H9 (cell line): ENCODE measurements around the gene SSBP1. TPM values are rescaled to one million over a fixed set of nuclear protein-coding genes. Genes with fewer than 3 reads are reported as not detected.

Experiments used
- DNase-seq: peaks from one replicate; pipeline ENCODE4 v3.0.0-alpha.2; 2017
- H2AFZ ChIP-seq: one replicate; pipeline ENCODE4 v1.6.1; 2013; ENCODE audit warnings: mild to moderate bottlenecking, low read length, control low read depth, moderate library complexity
- H2AK5ac ChIP-seq: 2 replicates; pipeline ENCODE4 v1.6.1; 2013; ENCODE audit warnings: low read length, control low read depth, mixed read lengths; ENCODE audit not compliant: insufficient read length
- H2BK120ac ChIP-seq: one replicate; pipeline ENCODE4 v1.6.1; 2013; ENCODE audit warnings: low read depth, mild to moderate bottlenecking, low read length, control low read depth, inconsistent platforms; ENCODE audit not compliant: poor library complexity, severe bottlenecking
- H2BK12ac ChIP-seq: 2 replicates; pipeline ENCODE4 v1.6.1; 2013; ENCODE audit warnings: low read length, control low read depth, mixed read lengths, low read depth; ENCODE audit not compliant: insufficient read length
- H2BK15ac ChIP-seq: 2 replicates; pipeline ENCODE4 v1.6.1; 2013; ENCODE audit warnings: low read depth, low read length, control low read depth
- H2BK20ac ChIP-seq: one replicate; pipeline ENCODE4 v1.6.1; 2013; ENCODE audit warnings: low read depth, mild to moderate bottlenecking, low read length, control low read depth, inconsistent platforms; ENCODE audit not compliant: poor library complexity, severe bottlenecking
- H2BK5ac ChIP-seq: 2 replicates; pipeline ENCODE4 v1.6.1; 2013; ENCODE audit warnings: low read length, control low read depth, mixed read lengths; ENCODE audit not compliant: insufficient read length
- H3K14ac ChIP-seq: 2 replicates; pipeline ENCODE4 v1.6.1; 2013; ENCODE audit warnings: low read length, control low read depth; ENCODE audit not compliant: insufficient read depth
- H3K18ac ChIP-seq: 2 replicates; pipeline ENCODE4 v1.6.1; 2013; ENCODE audit warnings: low read depth, mild to moderate bottlenecking, mixed read lengths, low read length, control low read depth; ENCODE audit not compliant: insufficient read length
- H3K23ac ChIP-seq: 2 replicates; pipeline ENCODE4 v1.6.1; 2013; ENCODE audit warnings: low read length, control low read depth, mixed read lengths, low read depth; ENCODE audit not compliant: insufficient read length
- H3K23me2 ChIP-seq: 2 replicates; pipeline ENCODE4 v1.6.1; 2013; ENCODE audit warnings: low read depth, mild to moderate bottlenecking, mixed read lengths, low read length, control low read depth; ENCODE audit not compliant: insufficient read length, poor library complexity, severe bottlenecking
- H3K27ac ChIP-seq: 2 replicates; pipeline ENCODE4 v1.5.1; 2013; ENCODE audit warnings: low read length, control low read depth, mixed read lengths, low read depth; ENCODE audit not compliant: insufficient read length
- H3K27me3 ChIP-seq: 2 replicates; pipeline ENCODE4 v1.6.1; 2013; ENCODE audit warnings: low read length, control low read depth, inconsistent platforms; ENCODE audit not compliant: insufficient read depth
- H3K4ac ChIP-seq: 2 replicates; pipeline ENCODE4 v1.6.1; 2013; ENCODE audit warnings: low read depth, mild to moderate bottlenecking, control low read depth, inconsistent platforms, low read length, moderate library complexity
- H3K4me1 ChIP-seq: 2 replicates; pipeline ENCODE4 v1.6.1; 2013; ENCODE audit warnings: low read length, control low read depth, inconsistent platforms; ENCODE audit not compliant: insufficient read depth
- H3K4me2 ChIP-seq: 2 replicates; pipeline ENCODE4 v1.6.1; 2013; ENCODE audit warnings: low read length, control low read depth, mixed read lengths; ENCODE audit not compliant: insufficient read length, insufficient read depth
- H3K56ac ChIP-seq: 2 replicates; pipeline ENCODE4 v1.6.1; 2013; ENCODE audit warnings: low read depth, mild to moderate bottlenecking, mixed read lengths, low read length, control low read depth; ENCODE audit not compliant: insufficient read length
- H3K79me1 ChIP-seq: 2 replicates; pipeline ENCODE4 v1.6.1; 2013; ENCODE audit warnings: low read depth, mild to moderate bottlenecking, moderate library complexity, low read length, control low read depth, inconsistent platforms; ENCODE audit not compliant: insufficient read depth, poor library complexity, severe bottlenecking
- H3K79me2 ChIP-seq: 2 replicates; pipeline ENCODE4 v1.6.1; 2013; ENCODE audit warnings: low read length, control low read depth, inconsistent platforms; ENCODE audit not compliant: insufficient read depth
- H3K9ac ChIP-seq: 2 replicates; pipeline ENCODE4 v1.6.1; 2013; ENCODE audit warnings: low read length, control low read depth, mixed read lengths; ENCODE audit not compliant: insufficient read length; ENCODE audit errors: extremely low read depth
- H3K9me3 ChIP-seq: one replicate; pipeline ENCODE4 v1.6.1; 2013; ENCODE audit warnings: low read depth, low read length, inconsistent platforms; ENCODE audit not compliant: control insufficient read depth
- H3T11ph ChIP-seq: one replicate; pipeline ENCODE4 v1.6.1; 2013; ENCODE audit warnings: mild to moderate bottlenecking, low read length, control low read depth, inconsistent platforms
- H4K20me1 ChIP-seq: one replicate; pipeline ENCODE4 v1.6.1; 2013; ENCODE audit not compliant: control insufficient read depth, insufficient read length, insufficient read depth
- H4K5ac ChIP-seq: 2 replicates; pipeline ENCODE4 v1.6.1; 2013; ENCODE audit warnings: low read depth, mild to moderate bottlenecking, mixed read lengths, low read length, control low read depth; ENCODE audit not compliant: insufficient read length
- H4K8ac ChIP-seq: replicated peaks from 2 replicates; pipeline ENCODE4 v1.6.1; 2013; ENCODE audit warnings: low read length, control low read depth, mixed read lengths, low read depth; ENCODE audit not compliant: insufficient read length
- H4K91ac ChIP-seq: 2 replicates; pipeline ENCODE4 v1.6.1; 2013; ENCODE audit warnings: low read depth, mild to moderate bottlenecking, moderate library complexity, mixed read lengths, low read length, control low read depth; ENCODE audit not compliant: insufficient read length
- H3K27ac Mint-ChIP-seq, 3 experiments: 2 replicates in 2 of 3; 3 replicates in 1 of 3; pipeline ENCODE4 v1.8.0; 2020 to 2021; ENCODE audit warnings: mixed read lengths in 3 of 3, mild to moderate bottlenecking in 1 of 3, moderate library complexity in 1 of 3
- H3K27me3 Mint-ChIP-seq: 2 replicates; pipeline ENCODE4 v1.8.0; 2021; ENCODE audit warnings: low read depth, mild to moderate bottlenecking, moderate library complexity, mixed read lengths
- H3K36me3 Mint-ChIP-seq, 3 experiments: 2 replicates in 2 of 3; 3 replicates in 1 of 3; pipeline ENCODE4 v1.8.0; 2020 to 2021; ENCODE audit warnings: low read depth in 3 of 3, mixed read lengths in 3 of 3; ENCODE audit not compliant: insufficient read depth in 1 of 3
- H3K4me1 Mint-ChIP-seq, 2 experiments: 2 replicates each; pipeline ENCODE4 v1.8.0; 2020; ENCODE audit warnings: mixed read lengths in 2 of 2
- H3K4me3 Mint-ChIP-seq, 2 experiments: 2 replicates in 1 of 2; 3 replicates in 1 of 2; pipeline ENCODE4 v1.8.0; 2020 to 2021; ENCODE audit warnings: mild to moderate bottlenecking in 2 of 2, mixed read lengths in 2 of 2, moderate library complexity in 1 of 2
- H3K9me3 Mint-ChIP-seq, 2 experiments: 2 replicates in 1 of 2; 3 replicates in 1 of 2; pipeline ENCODE4 v1.8.0; 2020; ENCODE audit warnings: mild to moderate bottlenecking in 2 of 2, mixed read lengths in 2 of 2, moderate library complexity in 1 of 2
- WGBS: extraction: QIAGEN DNeasy Blood & Tissue Kit; methylation state at CpG from one replicate; pipeline ENCODE4 v1.1.7; 2013; ENCODE audit warnings: missing lambda C conversion rate, low lambda C conversion rate, mixed read lengths; ENCODE audit not compliant: insufficient read length; ENCODE audit errors: extremely low coverage; 5-methylcytosine and 5-hydroxymethylcytosine counted together
- total RNA-seq: library from RNA; stranded (reverse); gene quantifications from 2 replicates; pipeline ENCODE4 v1.2.1, GENCODE V29; 2021
- TF ChIP-seq, protein P1 (sequence below): fragments of 200-600 bp; sonication (generic); conservative IDR thresholded peaks from 3 replicates; pipeline ENCODE4 v1.8.0; 2021; ENCODE audit warnings: antibody characterized with exemption, mild to moderate bottlenecking

Gene SSBP1
- total RNA-seq, 1 experiment from 2014 or later: 266 TPM

DNA sequence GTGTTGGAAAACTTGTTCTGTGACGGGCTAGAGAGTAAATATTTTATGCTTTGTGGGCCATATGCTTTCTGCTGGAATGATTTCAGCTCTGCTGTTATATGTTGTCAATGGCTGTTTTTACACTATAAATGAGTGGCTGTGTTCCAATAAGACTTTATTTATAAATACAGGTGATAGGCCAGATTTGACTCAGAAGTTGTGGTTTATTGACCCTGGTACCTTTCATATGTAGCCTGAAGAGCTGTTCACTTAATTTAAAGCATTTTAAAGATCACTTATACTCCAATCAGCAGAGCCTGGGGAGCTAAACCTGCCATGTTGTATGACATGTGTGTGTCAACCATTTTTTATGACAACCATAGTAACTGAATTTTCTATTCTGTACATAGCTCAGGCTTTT is 9.1 kb upstream of the SSBP1 start:
- no peak overlapping the region for H3K14ac ChIP-seq
- H2AK5ac ChIP-seq: no peak overlapping the region
- no peaks in the 10 kb centered on the region for H4K20me1 ChIP-seq
- no peaks in the 10 kb centered on the region; the same call in 1 of the 2 replicates for H3K4me1 ChIP-seq
- H3K4me3 Mint-ChIP-seq: no peak overlapping the region
- no peak overlapping the region for H3K18ac ChIP-seq
- no CpG with 5 or more reads among the region's 1 CpG for WGBS
- H2BK12ac ChIP-seq: no peak overlapping the region
- no peak overlapping the region for H3K27ac ChIP-seq
- no peak overlapping the region for H2BK15ac ChIP-seq
- no peak overlapping the region for H4K91ac ChIP-seq
- H3K9ac ChIP-seq: no peak overlapping the region
- H3K9me3 ChIP-seq: no peaks in the 10 kb centered on the region
- H2BK120ac ChIP-seq: no peak overlapping the region
- no peak for DNase-seq
- no peaks in the 10 kb centered on the region for H3K36me3 Mint-ChIP-seq
- H3K79me2 ChIP-seq: no peaks in the 10 kb centered on the region
- no peak overlapping the region for H2BK5ac ChIP-seq
- H4K5ac ChIP-seq: no peak overlapping the region
- no peak overlapping the region for H3K56ac ChIP-seq
- H4K8ac ChIP-seq: no peak overlapping the region
- H3K23ac ChIP-seq: no peak overlapping the region
- no peaks in the 10 kb centered on the region for H3K79me1 ChIP-seq
- no peak overlapping the region; a peak in 1 of 7 replicates for H3K27ac Mint-ChIP-seq
- H3K27me3 Mint-ChIP-seq: no peaks in the 10 kb centered on the region
- H3K4ac ChIP-seq: no peak overlapping the region
- H2AFZ ChIP-seq: no peak overlapping the region
- no peak overlapping the region for H3K4me2 ChIP-seq
- TF ChIP-seq, protein P1, sequence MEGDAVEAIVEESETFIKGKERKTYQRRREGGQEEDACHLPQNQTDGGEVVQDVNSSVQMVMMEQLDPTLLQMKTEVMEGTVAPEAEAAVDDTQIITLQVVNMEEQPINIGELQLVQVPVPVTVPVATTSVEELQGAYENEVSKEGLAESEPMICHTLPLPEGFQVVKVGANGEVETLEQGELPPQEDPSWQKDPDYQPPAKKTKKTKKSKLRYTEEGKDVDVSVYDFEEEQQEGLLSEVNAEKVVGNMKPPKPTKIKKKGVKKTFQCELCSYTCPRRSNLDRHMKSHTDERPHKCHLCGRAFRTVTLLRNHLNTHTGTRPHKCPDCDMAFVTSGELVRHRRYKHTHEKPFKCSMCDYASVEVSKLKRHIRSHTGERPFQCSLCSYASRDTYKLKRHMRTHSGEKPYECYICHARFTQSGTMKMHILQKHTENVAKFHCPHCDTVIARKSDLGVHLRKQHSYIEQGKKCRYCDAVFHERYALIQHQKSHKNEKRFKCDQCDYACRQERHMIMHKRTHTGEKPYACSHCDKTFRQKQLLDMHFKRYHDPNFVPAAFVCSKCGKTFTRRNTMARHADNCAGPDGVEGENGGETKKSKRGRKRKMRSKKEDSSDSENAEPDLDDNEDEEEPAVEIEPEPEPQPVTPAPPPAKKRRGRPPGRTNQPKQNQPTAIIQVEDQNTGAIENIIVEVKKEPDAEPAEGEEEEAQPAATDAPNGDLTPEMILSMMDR: no peak
- no peaks in the 10 kb centered on the region for H3K23me2 ChIP-seq
- no peak overlapping the region for H2BK20ac ChIP-seq
- H3K4me1 Mint-ChIP-seq: peaks cover 2 to 6% of the 10 kb centered on the region in 2 experiments; a peak in 3 of 4 replicates
- no peak overlapping the region for H3T11ph ChIP-seq
- no peaks in the 10 kb centered on the region for H3K27me3 ChIP-seq
- no peaks in the 10 kb centered on the region for H3K9me3 Mint-ChIP-seq
